ENCODE data around the gene CFAP54.

CFAP54 gene

GRCh38 chr12:96534339-96534738 lies 45.0 kb downstream of the CFAP54 start:
- DNase-seq (ENCODE audit: low read depth), result no peak
- TF ChIP-seq, protein P1, sequence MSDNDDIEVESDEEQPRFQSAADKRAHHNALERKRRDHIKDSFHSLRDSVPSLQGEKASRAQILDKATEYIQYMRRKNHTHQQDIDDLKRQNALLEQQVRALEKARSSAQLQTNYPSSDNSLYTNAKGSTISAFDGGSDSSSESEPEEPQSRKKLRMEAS (IDR thresholded peaks at IDR 0.05; ENCODE audit: low read depth, low read length), result no peak
- TF ChIP-seq POLR2A (IDR thresholded peaks at IDR 0.05; ENCODE audit: extremely low read depth, insufficient read length), result no peak
- TF ChIP-seq CTCF (IDR thresholded peaks at IDR 0.05; ENCODE audit: low read depth, low read length), result no peak
- no peak for TF ChIP-seq MYC (IDR thresholded peaks at IDR 0.05; ENCODE audit: low read depth, low read length)
- no peak overlapping the region for H3K4me3 ChIP-seq (ENCODE audit: low read depth, low read length)

- TF ChIP-seq CTCF (IDR thresholded peaks at IDR 0.05; ENCODE audit: low read depth, low read length), result no peak
- TF ChIP-seq POLR2A (IDR thresholded peaks at IDR 0.05; ENCODE audit: extremely low read depth, insufficient read length), result no peak
- TF ChIP-seq, protein P1 (IDR thresholded peaks at IDR 0.05; ENCODE audit: low read depth, low read length), result no peak
- TF ChIP-seq MYC (IDR thresholded peaks at IDR 0.05; ENCODE audit: low read depth, low read length), result no peak
- H3K4me3 ChIP-seq (ENCODE audit: low read depth, low read length), result no peak overlapping the region
- DNase-seq (ENCODE audit: low read depth), result peak; percentile 17
Measured at GRCh38 chr12:96548384-96548783, 59.0 kb downstream of the CFAP54 start.

GRCh38 chr12:96549341-96549740 lies 60.0 kb downstream of the CFAP54 start:
- TF ChIP-seq MYC (IDR thresholded peaks at IDR 0.05; ENCODE audit: low read depth, low read length) (no peak), CTCF (IDR thresholded peaks at IDR 0.05; ENCODE audit: low read depth, low read length) (no peak), POLR2A (IDR thresholded peaks at IDR 0.05; ENCODE audit: extremely low read depth, insufficient read length) (no peak)
- TF ChIP-seq, protein P1 (IDR thresholded peaks at IDR 0.05; ENCODE audit: low read depth, low read length), result no peak
- H3K4me3 ChIP-seq (ENCODE audit: low read depth, low read length), result no peak overlapping the region
- DNase-seq (ENCODE audit: low read depth), result no peak

GRCh38 chr12:96570579-96570978 lies 81.2 kb downstream of the CFAP54 start:
- DNase-seq (ENCODE audit: low read depth), result no peak
- TF ChIP-seq CTCF (IDR thresholded peaks at IDR 0.05; ENCODE audit: low read depth, low read length) (no peak), MYC (IDR thresholded peaks at IDR 0.05; ENCODE audit: low read depth, low read length) (no peak), POLR2A (IDR thresholded peaks at IDR 0.05; ENCODE audit: extremely low read depth, insufficient read length) (no peak)
- TF ChIP-seq, protein P1 (IDR thresholded peaks at IDR 0.05; ENCODE audit: low read depth, low read length), result no peak
- no peak overlapping the region for H3K4me3 ChIP-seq (ENCODE audit: low read depth, low read length)

- DNase-seq (ENCODE audit: low read depth), result no peak
- H3K4me3 ChIP-seq (ENCODE audit: low read depth, low read length), result no peak overlapping the region
- no peak for TF ChIP-seq POLR2A (IDR thresholded peaks at IDR 0.05; ENCODE audit: extremely low read depth, insufficient read length)
- TF ChIP-seq, protein P1 (IDR thresholded peaks at IDR 0.05; ENCODE audit: low read depth, low read length), result no peak
- TF ChIP-seq MYC (IDR thresholded peaks at IDR 0.05; ENCODE audit: low read depth, low read length), result no peak
- TF ChIP-seq CTCF (IDR thresholded peaks at IDR 0.05; ENCODE audit: low read depth, low read length), result no peak
Measured at GRCh38 chr12:96571101-96571862, 81.9 kb downstream of the CFAP54 start.
